Neural progenitor cell (in vitro differentiated cells): ENCODE data around the gene UBE2M.
"Not testable (repeated sequence)": the region's sequence is repeated elsewhere in the genome, so short reads cannot be mapped to it uniquely, and the experiment has no call there.

Experiments
- CTCF ChIP-seq: fragments of 200-600 bp; sonication (generic); IDR thresholded peaks from 2 replicates; pipeline ENCODE4 v1.5.1; 2017; ENCODE audit warnings: antibody characterized with exemption, mild to moderate bottlenecking
- EZH2 ChIP-seq: fragments of 200-600 bp; sonication (generic); IDR thresholded peaks from 2 replicates; pipeline ENCODE4 v1.6.1; 2017; ENCODE audit warnings: antibody characterized with exemption, mild to moderate bottlenecking, moderate library complexity
- EZH2phosphoT487 ChIP-seq: fragments of 200-600 bp; sonication (generic); IDR thresholded peaks from 2 replicates; pipeline ENCODE4 v1.6.1; 2017; ENCODE audit warnings: antibody characterized with exemption

- TF ChIP-seq CTCF, EZH2phosphoT487, EZH2: not testable (repeated sequence)
Measured at GRCh38 chr19:58507602-58508223, 50.7 kb downstream of the UBE2M start.
